GM12801 (cell line): ENCODE results near the gene RALGAPA2.

ENCODE experiments used
- CTCF ChIP-seq: IDR thresholded peaks from one replicate; pipeline ENCODE4 v1.5.1; 2011; ENCODE audit warnings: control low read depth; ENCODE audit not compliant: insufficient read length; ENCODE audit errors: extremely low read depth

The RALGAPA2 gene

GRCh38 chr20:20446001-20446400 lies 266.4 kb downstream of the RALGAPA2 start:
- no peak for TF ChIP-seq CTCF

- no peak for TF ChIP-seq CTCF
Measured at GRCh38 chr20:20443504-20443903, 268.9 kb downstream of the RALGAPA2 start.

- TF ChIP-seq CTCF: no peak
Measured at GRCh38 chr20:20442466-20442865, 270.0 kb downstream of the RALGAPA2 start.

- no peak for TF ChIP-seq CTCF
Measured at GRCh38 chr20:20440886-20441658, 271.4 kb downstream of the RALGAPA2 start.

GRCh38 chr20:20440481-20440880 lies 272.0 kb downstream of the RALGAPA2 start:
- TF ChIP-seq CTCF: no peak

GRCh38 chr20:20439602-20440190 lies 272.7 kb downstream of the RALGAPA2 start:
- TF ChIP-seq CTCF: no peak

GRCh38 chr20:20437314-20437713 lies 275.1 kb downstream of the RALGAPA2 start:
- no peak for TF ChIP-seq CTCF
